Breast epithelium (tissue), 4 donors: ENCODE data around the gene PML. TPM values are rescaled to one million over a fixed set of nuclear protein-coding genes. Genes with fewer than 3 reads are reported as not detected.

ENCODE experiments used
- DNase-seq, 2 donors: peaks; one replicate each; pipeline ENCODE4 v3.0.0-alpha.2; 2019; ENCODE audit warnings: low spot score in 2 of 2
- H3K27ac ChIP-seq, 2 donors: fragments of 200-600 bp; sonication (generic) in 1 of 2; one replicate each; pipeline ENCODE4 v1.5.1; 2016 to 2019; ENCODE audit warnings: mild to moderate bottlenecking in 1 of 2
- H3K27me3 ChIP-seq, 2 donors: fragments of 200-600 bp; sonication (generic) in 1 of 2; one replicate each; pipeline versions ENCODE4 v1.5.1 to v1.6.0; 2017 to 2019; ENCODE audit warnings: control low read depth in 1 of 2, mild to moderate bottlenecking in 1 of 2
- H3K36me3 ChIP-seq: fragments of 200-600 bp; one replicate; pipeline ENCODE4 v1.5.1; 2019
- H3K4me1 ChIP-seq, 2 donors: fragments of 200-600 bp; sonication (generic); one replicate each; pipeline ENCODE4 v1.5.1; 2016 to 2019; ENCODE audit warnings: control low read depth in 1 of 2
- H3K4me3 ChIP-seq, 3 donors: fragments of 200-600 bp; sonication (generic); 1 replicate in 2 of 3; 2 replicates in 1 of 3; pipeline ENCODE4 v1.5.1; 2016 to 2019; ENCODE audit warnings: mild to moderate bottlenecking in 3 of 3, moderate library complexity in 2 of 3
- H3K9me3 ChIP-seq, 2 donors: fragments of 200-600 bp; sonication (generic) in 1 of 2; one replicate each; pipeline ENCODE4 v1.5.1; 2016 to 2019; ENCODE audit warnings: control low read depth in 1 of 2
- CTCF ChIP-seq, 3 donors: fragments of 450-650 bp; IDR thresholded peaks; one replicate each; pipeline ENCODE4 v1.5.1; 2016 to 2017; ENCODE audit warnings: antibody characterized with exemption in 3 of 3, mild to moderate bottlenecking in 3 of 3, moderate library complexity in 3 of 3
- POLR2A ChIP-seq: fragments of 450-650 bp; IDR thresholded peaks from one replicate; pipeline ENCODE4 v1.6.1; 2016; ENCODE audit warnings: antibody characterized with exemption, mild to moderate bottlenecking, moderate library complexity
- POLR2AphosphoS5 ChIP-seq, 3 donors: sonication (generic); formaldehyde crosslinking; IDR thresholded peaks; one replicate each; pipeline ENCODE4 v1.6.1; 2017; ENCODE audit warnings: antibody characterized with exemption in 3 of 3
- intact Hi-C: fragments of 100-400 bp; cut with DNase I; formaldehyde crosslinking; loops from one replicate; pipeline ENCODE4 v1.15.1; 2023; ENCODE audit warnings: low total_unique reads
- total RNA-seq, 3 donors: library from RNA; depleted of rRNA; stranded (reverse); fragments of >200 nt; gene quantifications; one replicate each; pipeline ENCODE4 v1.1.0, GENCODE V29; 2016

The PML gene
- total RNA-seq, 3 donors from 2014 or later, result 37.8 to 103 (median 49.8) TPM

GRCh38 chr15:73988445-73988969 lies 6.0 kb upstream of the PML start:
- peaks cover 16 to 32% of the 10 kb centered on the region in 2 donors for H3K4me1 ChIP-seq
- TF ChIP-seq POLR2A (no peak), CTCF (IDR thresholded peaks at IDR 0.05) (no peak)

GRCh38 chr15:73989001-73989798 lies 5.3 kb upstream of the PML start:
- Histone ChIP-seq H3K9me3 (no peaks in the 10 kb centered on the region), H3K36me3 (no peaks in the 10 kb centered on the region), H3K27me3 (no peaks in the 10 kb centered on the region), H3K4me3 (no peak overlapping the region), H3K4me1 (peaks cover 15 to 31% of the 10 kb centered on the region in 2 donors), H3K27ac (peak overlapping the region; percentile 88 to 98)
- TF ChIP-seq CTCF (IDR thresholded peaks at IDR 0.05) (no peak), POLR2A (no peak), POLR2AphosphoS5 (IDR thresholded peaks at IDR 0.05) (no peak)
- intact Hi-C loops, result no loop called here
- DNase-seq, result peak in 1 of 2 donors; percentile 6

More at GRCh38 chr15:73988445-73988969, 6.0 kb upstream of the PML start:
- Histone ChIP-seq H3K9me3 (no peaks in the 10 kb centered on the region), H3K27me3 (no peaks in the 10 kb centered on the region), H3K4me3 (no peak overlapping the region), H3K27ac (peak overlapping the region; percentile 88 to 98), H3K36me3 (no peaks in the 10 kb centered on the region)
- intact Hi-C loops, result no loop called here
- DNase-seq, result peak in 1 of 2 donors; percentile 15

DNA sequence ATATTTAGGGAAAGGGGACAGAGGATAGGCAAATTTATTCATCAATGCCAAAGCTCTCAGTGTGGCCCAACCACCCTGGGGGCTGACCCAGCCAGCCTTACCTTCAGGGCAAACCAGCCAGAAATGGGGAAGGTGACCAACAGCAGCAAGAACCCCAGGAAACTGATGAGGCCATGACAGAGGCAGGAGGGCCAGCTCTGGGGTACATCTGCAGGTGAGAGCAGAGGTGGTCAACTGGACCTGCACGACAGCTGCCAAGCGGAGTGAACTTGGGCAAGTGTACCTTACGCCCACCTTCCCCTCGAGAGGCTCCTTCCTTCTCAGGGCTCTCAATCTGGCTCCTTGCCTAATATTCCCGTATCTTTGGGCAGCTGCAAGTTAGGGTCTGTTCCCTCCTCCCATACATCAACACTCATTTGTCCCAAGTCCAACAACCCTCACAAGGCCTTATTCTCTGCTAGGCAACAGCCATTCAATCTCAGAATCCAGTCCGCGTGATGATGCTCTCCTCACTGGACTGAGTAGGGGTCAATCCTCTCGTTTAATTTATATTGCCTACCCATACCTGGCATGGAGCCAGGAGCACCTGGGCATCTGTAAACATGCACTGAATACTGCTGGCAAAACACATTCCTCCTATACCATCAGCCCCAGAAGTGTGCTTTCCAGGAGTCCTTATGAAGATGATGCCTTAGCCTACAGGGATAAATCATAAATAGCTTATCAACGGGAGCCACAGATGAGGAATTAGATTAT lies 4.1 kb upstream of the PML start:
- H3K9me3 ChIP-seq, result no peaks in the 10 kb centered on the region
- intact Hi-C loops, result no loop called here
- H3K4me1 ChIP-seq, result peaks cover 15 to 27% of the 10 kb centered on the region in 2 donors
- no peaks in the 10 kb centered on the region for H3K27me3 ChIP-seq
- no peak for DNase-seq
- no peaks in the 10 kb centered on the region for H3K36me3 ChIP-seq
- H3K27ac ChIP-seq, result peak overlapping the region; percentile 88 to 98
- no peak overlapping the region for H3K4me3 ChIP-seq
- no peak for TF ChIP-seq POLR2AphosphoS5 (IDR thresholded peaks at IDR 0.05)
- TF ChIP-seq CTCF (IDR thresholded peaks at IDR 0.05), result no peak
- no peak for TF ChIP-seq POLR2A

DNA sequence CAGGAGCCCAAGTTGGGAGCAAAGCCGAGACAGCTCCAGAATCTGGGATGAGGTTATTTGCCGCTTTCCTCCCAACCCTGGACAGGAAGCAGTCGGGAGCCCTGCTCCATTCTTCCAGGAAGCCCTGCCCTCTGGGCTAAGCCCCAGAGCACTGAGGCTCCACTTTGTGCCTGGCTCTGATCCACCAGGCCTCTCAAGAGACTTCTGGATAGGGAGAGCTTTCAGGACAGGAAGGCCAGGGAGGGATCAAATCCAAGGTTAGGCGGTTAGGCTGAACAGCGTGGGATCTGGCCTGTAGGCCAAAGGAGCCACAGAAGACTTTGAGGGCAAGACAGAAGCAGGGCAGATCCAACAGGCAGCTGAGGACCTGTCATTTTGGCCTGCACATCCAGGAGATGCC lies 3.3 kb upstream of the PML start:
- Histone ChIP-seq H3K4me1 (peaks cover 15 to 30% of the 10 kb centered on the region in 2 donors), H3K27ac (peak overlapping the region; percentile 88 to 98), H3K27me3 (no peaks in the 10 kb centered on the region), H3K4me3 (peak overlapping the region; percentile 73 to 89 (median 80)), H3K9me3 (no peaks in the 10 kb centered on the region), H3K36me3 (no peaks in the 10 kb centered on the region)
- DNase-seq, result no peak
- peak in 1 of 3 donors; percentile 20 for TF ChIP-seq POLR2AphosphoS5 (IDR thresholded peaks at IDR 0.05)
- TF ChIP-seq CTCF (IDR thresholded peaks at IDR 0.05), result no peak
- intact Hi-C loops, result no loop called here
